GM12892 (cell line): ENCODE results near the gene PRDM10.

Experiments used
- DNase-seq: peaks from one replicate; pipeline ENCODE4 v3.0.0; 2011; ENCODE audit not compliant: insufficient read length
- FAIRE-seq: peaks from 2 replicates; lab custom pipeline; 2011; peaks lifted over from hg19 to GRCh38; lab: Jason Lieb, UNC
- POLR2A ChIP-seq: IDR thresholded peaks from 2 replicates; pipeline ENCODE4 v1.6.1; 2011; ENCODE audit warnings: low read depth, low read length, control low read depth
- POLR2AphosphoS5 ChIP-seq: IDR thresholded peaks from 2 replicates; pipeline ENCODE4 v1.6.1; 2011; ENCODE audit warnings: low read depth, low read length, control low read depth
- TAF1 ChIP-seq: IDR thresholded peaks from 2 replicates; pipeline ENCODE4 v1.6.1; 2011; ENCODE audit warnings: low read depth, mild to moderate bottlenecking, control low read depth, low read length, borderline replicate concordance

The PRDM10 gene

GRCh38 chr11:129935723-129936122, 66.9 kb downstream of the PRDM10 start:
- DNase-seq (no peak), FAIRE-seq (no peak)
- no peak for TF ChIP-seq TAF1
- TF ChIP-seq POLR2AphosphoS5: no peak
- no peak for TF ChIP-seq POLR2A

GRCh38 chr11:129933891-129934290, 68.7 kb downstream of the PRDM10 start:
- FAIRE-seq (peak; percentile 42), DNase-seq (no peak)
- TF ChIP-seq TAF1 (no peak), POLR2A (no peak), POLR2AphosphoS5 (no peak)

GRCh38 chr11:129933262-129933661, 69.4 kb downstream of the PRDM10 start:
- FAIRE-seq (no peak), DNase-seq (no peak)
- no peak for TF ChIP-seq TAF1
- no peak for TF ChIP-seq POLR2A
- no peak for TF ChIP-seq POLR2AphosphoS5

GRCh38 chr11:129932381-129933067, 70.1 kb downstream of the PRDM10 start:
- no peak for FAIRE-seq

GRCh38 chr11:129930743-129931142, 71.9 kb downstream of the PRDM10 start:
- no peak for TF ChIP-seq POLR2AphosphoS5
- no peak for TF ChIP-seq POLR2A
- TF ChIP-seq TAF1: no peak
- DNase-seq: no peak
- FAIRE-seq: no peak

More at GRCh38 chr11:129932381-129933067, 70.1 kb downstream of the PRDM10 start:
- no peak for TF ChIP-seq TAF1
- TF ChIP-seq POLR2AphosphoS5: no peak
- no peak for TF ChIP-seq POLR2A
- DNase-seq: no peak

GRCh38 chr11:129930296-129930695, 72.3 kb downstream of the PRDM10 start:
- TF ChIP-seq TAF1 (no peak), POLR2AphosphoS5 (no peak)
- no peak for FAIRE-seq
- DNase-seq: no peak

GRCh38 chr11:129929721-129930120, 72.9 kb downstream of the PRDM10 start:
- DNase-seq (no peak), FAIRE-seq (no peak)
- TF ChIP-seq POLR2A (no peak), TAF1 (no peak), POLR2AphosphoS5 (no peak)

GRCh38 chr11:129928923-129929692, 73.5 kb downstream of the PRDM10 start:
- no peak for TF ChIP-seq POLR2A
- no peak for TF ChIP-seq TAF1
- no peak for TF ChIP-seq POLR2AphosphoS5
- DNase-seq (no peak), FAIRE-seq (no peak)

GRCh38 chr11:129922674-129923073, 80.0 kb downstream of the PRDM10 start:
- FAIRE-seq: no peak

GRCh38 chr11:129918361-129918760, 84.3 kb downstream of the PRDM10 start:
- TF ChIP-seq POLR2A: no peak
- TF ChIP-seq TAF1: no peak
- no peak for TF ChIP-seq POLR2AphosphoS5
- no peak for FAIRE-seq
- DNase-seq: no peak

More at GRCh38 chr11:129922674-129923073, 80.0 kb downstream of the PRDM10 start:
- no peak for DNase-seq
- TF ChIP-seq POLR2AphosphoS5: no peak
- no peak for TF ChIP-seq POLR2A
- TF ChIP-seq TAF1: no peak

GRCh38 chr11:129917231-129917630, 85.4 kb downstream of the PRDM10 start:
- DNase-seq (no peak), FAIRE-seq (no peak)
- no peak for TF ChIP-seq POLR2AphosphoS5
- no peak for TF ChIP-seq TAF1
- TF ChIP-seq POLR2A: no peak
